Small intestine (tissue), 7 donors: Measurements from ENCODE around the gene ATP6V1B1. TPM values are rescaled to one million over a fixed set of nuclear protein-coding genes. Genes with fewer than 3 reads are reported as not detected.

Experiments
- DNase-seq, 2 donors: peaks; one replicate each; pipeline versions ENCODE4 v3.0.0 to v3.0.0-alpha.2; 2013
- FAIRE-seq: peaks from 2 replicates; lab custom pipeline; 2012; peaks lifted over from hg19 to GRCh38; lab: Jason Lieb, UNC
- H3K27ac ChIP-seq, 3 donors: one replicate each; pipeline ENCODE4 v1.5.1; 2013; ENCODE audit warnings: low read length in 2 of 3, mild to moderate bottlenecking in 2 of 3, control low read depth in 1 of 3, inconsistent platforms in 1 of 3, low read depth in 1 of 3, moderate library complexity in 1 of 3
- H3K27me3 ChIP-seq, 3 donors: one replicate each; pipeline ENCODE4 v1.6.1; 2013; ENCODE audit warnings: low read length in 3 of 3, inconsistent platforms in 1 of 3; ENCODE audit not compliant: control insufficient read depth in 3 of 3, insufficient read depth in 3 of 3
- H3K36me3 ChIP-seq, 3 donors: one replicate each; pipeline ENCODE4 v1.6.1; 2013; ENCODE audit warnings: low read length in 3 of 3, inconsistent platforms in 1 of 3, low read depth in 1 of 3, mild to moderate bottlenecking in 1 of 3, moderate library complexity in 1 of 3; ENCODE audit not compliant: control insufficient read depth in 3 of 3, insufficient read depth in 2 of 3
- H3K4me1 ChIP-seq, 3 donors: one replicate each; pipeline ENCODE4 v1.6.1; 2013; ENCODE audit warnings: low read length in 2 of 3, inconsistent platforms in 1 of 3, low read depth in 1 of 3, mild to moderate bottlenecking in 1 of 3, moderate library complexity in 1 of 3; ENCODE audit not compliant: control insufficient read depth in 3 of 3, insufficient read depth in 2 of 3
- H3K4me3 ChIP-seq, 3 donors: one replicate each; pipeline ENCODE4 v1.5.1; 2013; ENCODE audit warnings: low read length in 3 of 3, control low read depth in 1 of 3, inconsistent platforms in 1 of 3, low read depth in 1 of 3, mild to moderate bottlenecking in 1 of 3, moderate library complexity in 1 of 3
- H3K9me3 ChIP-seq, 2 donors: one replicate each; pipeline ENCODE4 v1.6.1; 2013; ENCODE audit warnings: low read depth in 1 of 2, low read length in 1 of 2; ENCODE audit not compliant: control insufficient read depth in 2 of 2, insufficient read depth in 1 of 2
- WGBS, 3 donors: extraction: QIAGEN DNeasy Blood & Tissue Kit; methylation state at CpG; one replicate each; pipeline ENCODE4 v1.1.7; 2013; 5-methylcytosine and 5-hydroxymethylcytosine counted together
- polyA plus RNA-seq, 4 donors: library from polyadenylated mRNA; stranded (reverse) in 3 of 4; unstranded in 1 of 4; fragments of 200-250 nt in 3 of 4; fragments of 120-200 nt in 1 of 4; gene quantifications; one replicate each; pipeline versions ENCODE4 v1.2.1 to v1.2.3, GENCODE V29; 2013
- donor health status: healthy with polysubstance abuse.
- donor health status: control.
- donor health status: control.
- donor health status: Bipolar disorder and iron deficiency.
- donor health status: healthy.

The ATP6V1B1 gene
- polyA plus RNA-seq, 4 donors, result 0.21 to 2.5 TPM; not detected in 2

DNA sequence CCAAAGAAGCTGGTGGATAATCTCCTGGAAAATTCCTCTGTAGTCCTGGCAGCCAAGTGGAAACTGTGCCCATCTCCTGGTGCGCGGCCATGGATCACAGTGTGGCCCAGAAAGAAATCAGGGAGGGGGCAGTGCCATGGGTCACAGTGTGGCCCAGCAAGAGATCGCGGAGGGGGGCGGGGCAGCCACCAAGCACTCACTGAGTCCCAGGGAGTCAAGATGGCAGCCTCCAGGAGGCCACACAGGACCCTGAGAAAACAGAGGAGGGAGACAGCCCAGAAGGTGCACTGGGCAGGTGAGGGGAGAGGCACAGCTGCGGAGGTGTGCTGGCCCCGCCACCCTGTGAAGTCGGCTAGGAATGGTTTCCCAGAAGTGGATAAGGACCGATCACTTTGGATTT lies 8.1 kb upstream of the ATP6V1B1 start:
- no peak overlapping the region for H3K27ac ChIP-seq
- WGBS, 3 donors, result 86 to 93% (median 92%) methylated on average over 9 of the region's 9 CpGs
- DNase-seq, result no peak
- no peaks in the 10 kb centered on the region for H3K4me1 ChIP-seq
- FAIRE-seq, result no peak
- no peaks in the 10 kb centered on the region for H3K36me3 ChIP-seq
- peaks cover 0 to 9% (median 4%) of the 10 kb centered on the region in 3 donors for H3K27me3 ChIP-seq
- no peaks in the 10 kb centered on the region for H3K9me3 ChIP-seq
- no peak overlapping the region for H3K4me3 ChIP-seq

DNA sequence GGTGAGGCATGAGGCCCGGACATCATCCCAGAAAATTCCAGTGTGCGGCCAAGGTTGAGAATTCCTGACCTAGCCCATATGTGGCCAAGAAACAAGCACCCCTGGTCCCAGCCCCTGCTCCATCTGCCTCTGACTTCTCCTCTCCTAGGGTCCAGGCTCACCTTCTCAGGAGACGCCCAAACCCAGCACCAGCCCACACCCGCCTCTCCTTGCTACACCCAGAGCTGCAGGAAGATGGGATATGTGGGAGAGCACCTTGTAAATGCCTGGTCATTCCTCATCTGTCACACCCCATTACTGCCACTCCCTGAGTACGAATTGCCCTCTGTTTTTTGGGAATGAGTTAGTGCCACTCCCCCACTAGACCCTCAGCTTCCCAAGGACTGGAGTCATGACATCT lies 7.3 kb upstream of the ATP6V1B1 start:
- 67 to 85% (median 78%) methylated on average over 5 of the region's 5 CpGs for WGBS, 3 donors

GRCh38 chr2:70930371-70931329 lies 5.0 kb upstream of the ATP6V1B1 start:
- no peak for FAIRE-seq

More for the DNA sequence above, 7.3 kb upstream of the ATP6V1B1 start:
- Histone ChIP-seq H3K27ac (no peak overlapping the region), H3K4me3 (no peak overlapping the region), H3K9me3 (no peaks in the 10 kb centered on the region), H3K27me3 (peaks cover 0 to 9% (median 0%) of the 10 kb centered on the region in 3 donors), H3K36me3 (no peaks in the 10 kb centered on the region), H3K4me1 (no peaks in the 10 kb centered on the region)
- DNase-seq, result no peak
- no peak for FAIRE-seq

GRCh38 chr2:70931376-70932000 lies 4.2 kb upstream of the ATP6V1B1 start:
- no peak overlapping the region for H3K4me3 ChIP-seq
- no peak for FAIRE-seq
- no peak overlapping the region for H3K27ac ChIP-seq
- peaks cover 0 to 10% (median 0%) of the 10 kb centered on the region in 3 donors for H3K27me3 ChIP-seq
- no peak for DNase-seq
- WGBS, 3 donors, result 65 to 72% (median 67%) methylated on average over 9 of the region's 9 CpGs
- H3K36me3 ChIP-seq, result no peaks in the 10 kb centered on the region
- H3K9me3 ChIP-seq, result no peaks in the 10 kb centered on the region
- H3K4me1 ChIP-seq, result no peaks in the 10 kb centered on the region

More at GRCh38 chr2:70930371-70931329, 5.0 kb upstream of the ATP6V1B1 start:
- Histone ChIP-seq H3K36me3 (no peaks in the 10 kb centered on the region), H3K27ac (no peak overlapping the region), H3K4me3 (no peak overlapping the region), H3K9me3 (no peaks in the 10 kb centered on the region), H3K27me3 (peaks cover 0 to 10% (median 0%) of the 10 kb centered on the region in 3 donors), H3K4me1 (no peaks in the 10 kb centered on the region)
- WGBS, 3 donors, result 81 to 85% (median 82%) methylated on average over 4 of the region's 4 CpGs
- no peak for DNase-seq

DNA sequence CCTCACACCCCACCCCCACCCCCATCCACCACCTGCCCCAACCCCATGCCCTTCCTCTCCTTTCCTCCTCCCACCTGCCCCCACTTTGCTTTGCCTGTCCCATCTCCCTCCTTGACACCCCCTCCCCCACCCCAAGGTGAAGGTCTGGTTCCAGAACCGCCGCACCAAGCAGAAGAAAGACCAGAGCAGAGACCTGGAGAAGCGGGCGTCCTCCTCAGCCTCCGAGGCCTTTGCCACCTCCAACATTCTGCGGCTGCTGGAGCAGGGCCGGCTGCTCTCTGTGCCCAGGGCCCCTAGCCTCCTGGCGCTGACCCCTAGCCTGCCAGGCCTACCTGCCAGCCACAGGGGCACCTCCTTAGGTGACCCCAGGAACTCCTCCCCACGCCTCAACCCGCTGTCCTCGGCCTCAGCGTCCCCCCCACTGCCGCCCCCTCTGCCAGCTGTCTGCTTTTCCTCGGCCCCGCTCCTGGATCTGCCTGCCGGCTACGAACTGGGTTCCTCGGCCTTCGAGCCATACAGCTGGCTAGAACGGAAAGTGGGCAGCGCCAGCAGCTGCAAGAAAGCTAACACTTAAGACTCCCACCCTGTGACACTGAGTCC lies 3.0 kb upstream of the ATP6V1B1 start:
- H3K27ac ChIP-seq, result no peak overlapping the region

GRCh38 chr2:70934981-70935380 lies 719 bp upstream of the ATP6V1B1 start:
- no peak for FAIRE-seq
- H3K27me3 ChIP-seq, result peaks cover 0 to 21% (median 18%) of the 10 kb centered on the region in 3 donors

More for the DNA sequence above, 3.0 kb upstream of the ATP6V1B1 start:
- Histone ChIP-seq H3K4me3 (no peak overlapping the region), H3K4me1 (no peaks in the 10 kb centered on the region), H3K9me3 (no peaks in the 10 kb centered on the region), H3K36me3 (no peaks in the 10 kb centered on the region), H3K27me3 (peaks cover 0 to 6% (median under 1%) of the 10 kb centered on the region in 3 donors)
- FAIRE-seq, result no peak
- WGBS, 3 donors, result 91 to 96% (median 93%) methylated on average over 21 of the region's 21 CpGs
- no peak for DNase-seq

GRCh38 chr2:70936165-70936978 lies 672 bp downstream of the ATP6V1B1 start:
- H3K27ac ChIP-seq, result no peak overlapping the region
- no peak for DNase-seq
- no peaks in the 10 kb centered on the region for H3K36me3 ChIP-seq
- FAIRE-seq, result no peak
- 62 to 72% (median 63%) methylated on average over 10 of the region's 10 CpGs for WGBS, 3 donors
- no peak overlapping the region for H3K4me3 ChIP-seq
- no peaks in the 10 kb centered on the region for H3K9me3 ChIP-seq
- H3K4me1 ChIP-seq, result no peaks in the 10 kb centered on the region
- H3K27me3 ChIP-seq, result peaks cover 0 to 27% (median 18%) of the 10 kb centered on the region in 3 donors

More at GRCh38 chr2:70934981-70935380, 719 bp upstream of the ATP6V1B1 start:
- Histone ChIP-seq H3K4me1 (no peaks in the 10 kb centered on the region), H3K27ac (no peak overlapping the region), H3K36me3 (no peaks in the 10 kb centered on the region), H3K9me3 (no peaks in the 10 kb centered on the region), H3K4me3 (no peak overlapping the region)
- no peak for DNase-seq
- 69 to 81% (median 70%) methylated on average over 1 of the region's 1 CpG for WGBS, 3 donors
